ENCODE results near the gene APC2.

The APC2 gene, protein sequence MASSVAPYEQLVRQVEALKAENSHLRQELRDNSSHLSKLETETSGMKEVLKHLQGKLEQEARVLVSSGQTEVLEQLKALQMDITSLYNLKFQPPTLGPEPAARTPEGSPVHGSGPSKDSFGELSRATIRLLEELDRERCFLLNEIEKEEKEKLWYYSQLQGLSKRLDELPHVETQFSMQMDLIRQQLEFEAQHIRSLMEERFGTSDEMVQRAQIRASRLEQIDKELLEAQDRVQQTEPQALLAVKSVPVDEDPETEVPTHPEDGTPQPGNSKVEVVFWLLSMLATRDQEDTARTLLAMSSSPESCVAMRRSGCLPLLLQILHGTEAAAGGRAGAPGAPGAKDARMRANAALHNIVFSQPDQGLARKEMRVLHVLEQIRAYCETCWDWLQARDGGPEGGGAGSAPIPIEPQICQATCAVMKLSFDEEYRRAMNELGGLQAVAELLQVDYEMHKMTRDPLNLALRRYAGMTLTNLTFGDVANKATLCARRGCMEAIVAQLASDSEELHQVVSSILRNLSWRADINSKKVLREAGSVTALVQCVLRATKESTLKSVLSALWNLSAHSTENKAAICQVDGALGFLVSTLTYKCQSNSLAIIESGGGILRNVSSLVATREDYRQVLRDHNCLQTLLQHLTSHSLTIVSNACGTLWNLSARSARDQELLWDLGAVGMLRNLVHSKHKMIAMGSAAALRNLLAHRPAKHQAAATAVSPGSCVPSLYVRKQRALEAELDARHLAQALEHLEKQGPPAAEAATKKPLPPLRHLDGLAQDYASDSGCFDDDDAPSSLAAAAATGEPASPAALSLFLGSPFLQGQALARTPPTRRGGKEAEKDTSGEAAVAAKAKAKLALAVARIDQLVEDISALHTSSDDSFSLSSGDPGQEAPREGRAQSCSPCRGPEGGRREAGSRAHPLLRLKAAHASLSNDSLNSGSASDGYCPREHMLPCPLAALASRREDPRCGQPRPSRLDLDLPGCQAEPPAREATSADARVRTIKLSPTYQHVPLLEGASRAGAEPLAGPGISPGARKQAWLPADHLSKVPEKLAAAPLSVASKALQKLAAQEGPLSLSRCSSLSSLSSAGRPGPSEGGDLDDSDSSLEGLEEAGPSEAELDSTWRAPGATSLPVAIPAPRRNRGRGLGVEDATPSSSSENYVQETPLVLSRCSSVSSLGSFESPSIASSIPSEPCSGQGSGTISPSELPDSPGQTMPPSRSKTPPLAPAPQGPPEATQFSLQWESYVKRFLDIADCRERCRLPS (N-terminal part only)

DNA sequence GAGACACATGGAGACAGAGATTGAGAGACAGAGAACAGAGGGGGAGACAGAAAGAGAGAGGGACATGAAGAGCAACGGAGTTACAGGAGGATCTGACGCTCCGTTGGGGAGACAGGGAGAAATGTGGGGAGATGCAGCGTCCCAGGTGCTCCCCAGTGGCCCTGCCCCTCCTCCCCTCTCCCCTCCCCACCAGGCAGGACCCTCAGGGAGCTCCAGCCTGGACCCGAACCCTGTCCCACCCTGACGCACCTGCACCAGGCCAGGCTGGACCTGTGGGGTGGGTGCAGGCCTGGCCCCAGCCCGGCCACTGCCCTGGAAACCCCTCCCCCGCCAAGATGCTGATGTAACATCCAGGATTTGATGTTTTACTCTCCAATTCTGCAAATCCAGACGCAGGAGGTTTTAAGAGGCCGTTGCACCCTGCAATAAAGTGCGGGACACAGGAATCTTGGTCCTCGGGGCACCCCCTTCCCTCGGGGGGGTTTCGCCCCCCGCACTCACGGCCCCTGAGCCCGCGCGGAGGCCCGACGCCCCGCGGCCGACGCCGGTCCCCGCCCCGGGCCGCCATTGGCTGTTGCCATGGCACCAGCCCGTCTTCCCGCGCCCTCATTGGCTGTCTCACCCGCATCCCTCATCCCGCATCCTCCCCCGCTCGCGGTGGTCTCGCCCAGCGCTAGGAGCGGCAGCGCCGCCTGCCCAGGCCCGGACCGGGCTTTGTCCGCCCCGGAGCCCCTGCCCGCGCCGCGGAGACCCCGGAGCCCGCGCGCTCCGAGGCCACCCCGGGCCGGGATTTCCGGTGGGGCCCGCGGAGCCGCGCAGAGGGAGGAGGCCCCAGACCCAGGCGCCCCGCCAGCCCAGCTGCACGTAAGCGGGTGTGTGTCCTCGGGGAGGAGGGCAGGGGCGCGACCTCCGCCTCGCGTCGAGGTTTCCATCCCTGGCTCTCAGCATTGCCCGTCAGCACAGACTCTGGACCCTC lies at the start of gene APC2:
Gene APC2 (plus strand): TSS at position 655 of the 976 bp plus-strand sequence. CDS start 2,881 bp downstream, outside the sequence.
- no peak for DNase-seq (ENCODE audit: low read depth)

DNA sequence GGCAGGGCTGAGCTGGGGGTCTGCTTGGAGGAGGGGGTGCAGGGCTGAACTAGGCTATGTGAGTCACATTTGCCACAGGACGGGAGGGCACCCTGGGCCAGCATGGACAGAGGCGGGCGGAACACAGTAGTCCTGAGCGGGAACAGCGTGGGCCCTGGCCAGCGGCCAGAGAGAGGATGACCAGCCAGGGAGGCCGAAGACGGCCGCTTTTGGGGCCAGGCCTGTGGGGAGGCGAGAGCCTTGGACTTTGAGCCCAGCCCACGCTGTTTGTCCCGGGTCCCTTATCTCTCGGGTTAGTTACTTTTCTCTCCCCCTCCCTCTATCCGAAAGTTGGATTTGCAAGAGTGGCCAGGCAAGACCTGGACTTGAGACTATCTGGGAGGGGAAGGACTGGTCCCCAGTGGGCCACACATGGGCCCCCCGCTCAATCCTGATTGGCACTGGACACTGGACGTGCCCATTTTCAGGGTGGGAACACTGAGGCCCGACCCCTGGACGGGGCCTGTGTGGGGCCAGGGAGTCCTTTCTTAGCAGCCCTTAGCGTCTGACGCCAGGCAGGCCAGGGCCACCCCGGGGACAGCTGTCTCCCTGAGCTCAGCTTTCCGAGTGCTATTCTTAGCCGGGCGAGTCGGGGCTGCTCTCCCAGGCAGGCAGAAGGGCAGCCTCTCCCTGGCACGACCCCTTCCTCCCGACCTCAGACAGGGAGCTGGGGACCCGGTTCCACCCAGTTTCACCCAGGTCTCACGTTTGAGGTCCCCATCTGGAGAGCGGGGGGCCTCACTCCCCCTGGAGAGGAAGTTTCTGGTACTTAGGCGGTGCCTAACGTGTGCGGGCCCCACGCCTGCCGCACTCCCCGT lies 49.4 kb upstream of the APC2 start:
- DNase-seq (ENCODE audit: low read depth), result no peak

DNA sequence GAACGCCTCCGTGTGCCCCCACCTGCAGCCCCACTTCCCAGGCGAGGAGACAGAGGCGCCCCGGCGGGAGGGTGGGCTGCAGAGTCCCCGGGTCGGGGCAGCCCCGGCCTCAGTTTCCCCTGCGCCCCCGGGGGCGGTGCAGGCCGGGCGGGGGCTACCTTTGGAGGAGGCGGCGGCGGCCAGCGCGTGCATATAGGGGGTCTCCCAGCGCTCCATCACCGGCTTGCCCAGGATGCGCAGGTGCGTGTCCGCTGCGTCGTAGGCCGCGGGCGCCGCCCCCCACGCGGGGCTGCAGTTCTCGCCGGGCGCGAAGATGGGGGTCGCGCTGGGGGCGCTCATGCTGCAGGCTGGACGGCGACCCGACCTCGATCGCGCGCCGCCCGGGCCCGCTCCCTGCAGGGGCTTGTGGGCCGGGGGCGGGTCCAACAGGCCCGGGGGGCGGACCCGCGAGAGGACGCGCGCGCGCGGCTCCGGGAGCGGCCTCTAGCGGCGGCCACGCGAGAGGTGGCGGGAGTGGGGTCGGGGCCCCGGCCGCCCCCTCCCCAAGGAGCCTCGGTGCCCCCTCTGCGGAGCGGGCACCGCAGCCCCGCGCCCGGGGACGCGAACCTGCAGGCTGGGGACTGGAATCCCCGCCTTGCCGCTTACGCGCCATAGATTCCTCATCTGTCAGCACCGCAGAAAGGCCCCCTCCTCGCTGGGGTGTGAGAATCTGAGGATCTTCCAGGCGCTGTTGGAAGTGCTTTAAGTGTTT lies 48.6 kb upstream of the APC2 start, which contains the start of gene GAMT:
Gene GAMT (minus strand): TSS at position 405 of the 751 bp plus-strand sequence. CDS start 66 bp downstream, at position 339.
- no peak for DNase-seq (ENCODE audit: low read depth)

DNA sequence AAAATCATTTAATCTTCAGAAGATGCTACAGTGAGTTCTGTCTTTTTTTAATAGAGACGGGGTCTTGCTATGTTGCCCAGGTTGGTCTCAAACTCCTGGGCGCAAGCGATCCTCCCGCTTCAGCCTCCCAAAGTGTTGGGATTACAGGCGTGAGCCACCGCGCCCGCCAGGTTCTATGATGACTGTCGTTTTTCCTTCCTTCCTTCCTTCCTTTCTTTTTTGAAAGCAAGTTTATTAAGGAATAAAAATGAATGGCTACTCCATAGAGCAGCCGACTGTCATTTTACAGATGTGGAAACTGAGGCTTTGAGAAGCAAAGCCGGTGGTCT lies 48.1 kb upstream of the APC2 start:
- DNase-seq (ENCODE audit: low read depth), result no peak

DNA sequence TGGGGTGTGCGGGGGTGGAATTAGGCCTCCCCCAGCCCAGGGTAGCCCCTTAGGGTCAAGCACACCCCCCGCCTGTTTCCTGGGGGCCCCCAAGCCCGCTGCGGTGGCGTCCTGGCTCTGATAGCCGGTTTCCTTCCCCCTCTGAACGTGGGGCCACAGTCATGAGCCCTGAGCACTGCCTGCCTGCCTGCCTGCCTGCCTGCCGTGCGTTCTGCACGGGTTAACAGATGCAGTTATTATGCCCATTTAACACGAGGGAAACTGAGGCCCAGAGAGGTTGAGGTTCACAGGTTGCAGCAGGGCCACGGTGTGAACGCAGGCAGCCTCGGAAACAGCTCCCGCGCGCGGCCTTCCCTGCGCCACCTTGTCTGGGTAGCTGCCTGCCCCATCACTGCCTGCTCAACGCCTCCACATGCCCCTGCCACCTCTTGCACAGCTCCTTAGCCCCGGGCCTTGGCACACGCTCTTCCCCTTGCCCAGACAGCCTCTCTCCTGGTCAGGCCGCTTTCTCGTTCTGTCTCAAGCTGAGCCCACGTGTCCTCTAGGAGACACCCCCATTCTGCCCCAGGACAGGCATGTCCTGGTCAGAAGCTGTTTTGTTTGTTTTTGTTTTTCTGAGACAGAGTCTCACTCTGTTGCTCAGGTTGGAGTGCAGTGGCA lies 47.4 kb upstream of the APC2 start:
- no peak for DNase-seq (ENCODE audit: low read depth)

DNA sequence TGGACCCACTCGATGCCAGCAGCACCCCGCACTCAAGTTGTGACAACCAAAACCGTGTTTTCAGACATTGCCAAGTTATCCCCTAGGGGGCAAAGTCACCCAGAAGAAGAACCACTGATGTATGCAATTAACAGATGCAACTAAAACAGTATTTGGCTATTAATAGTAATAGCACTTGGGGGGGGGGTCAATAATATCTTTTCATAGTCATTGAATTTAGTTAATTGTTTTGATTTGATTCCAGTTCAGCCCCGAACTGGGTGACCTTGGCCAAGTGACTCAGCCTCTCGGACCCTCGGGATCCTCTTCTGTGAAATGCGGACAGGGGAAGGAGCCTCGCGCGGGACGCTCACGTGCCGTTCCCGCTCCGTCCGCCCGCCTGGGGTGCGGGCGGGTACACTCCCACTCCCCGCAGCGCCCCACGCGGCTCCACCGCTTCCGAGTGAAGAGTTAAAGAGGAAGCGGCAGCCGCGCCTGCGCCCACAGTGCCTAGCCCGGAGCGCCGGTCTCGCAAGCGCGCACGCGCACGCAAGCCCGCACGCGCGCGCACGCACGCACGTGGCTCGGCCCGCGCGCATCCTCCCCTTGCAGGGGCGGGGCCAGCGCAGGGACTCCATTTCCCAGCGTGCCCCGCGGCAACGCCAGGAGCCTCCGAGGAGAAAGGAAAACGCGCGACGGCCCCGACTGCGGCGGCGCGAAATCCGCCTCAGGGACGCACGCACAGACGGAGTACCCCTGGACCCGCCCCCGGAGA lies 43.0 kb upstream of the APC2 start:
- peak; percentile 95 for DNase-seq (ENCODE audit: low read depth)

DNA sequence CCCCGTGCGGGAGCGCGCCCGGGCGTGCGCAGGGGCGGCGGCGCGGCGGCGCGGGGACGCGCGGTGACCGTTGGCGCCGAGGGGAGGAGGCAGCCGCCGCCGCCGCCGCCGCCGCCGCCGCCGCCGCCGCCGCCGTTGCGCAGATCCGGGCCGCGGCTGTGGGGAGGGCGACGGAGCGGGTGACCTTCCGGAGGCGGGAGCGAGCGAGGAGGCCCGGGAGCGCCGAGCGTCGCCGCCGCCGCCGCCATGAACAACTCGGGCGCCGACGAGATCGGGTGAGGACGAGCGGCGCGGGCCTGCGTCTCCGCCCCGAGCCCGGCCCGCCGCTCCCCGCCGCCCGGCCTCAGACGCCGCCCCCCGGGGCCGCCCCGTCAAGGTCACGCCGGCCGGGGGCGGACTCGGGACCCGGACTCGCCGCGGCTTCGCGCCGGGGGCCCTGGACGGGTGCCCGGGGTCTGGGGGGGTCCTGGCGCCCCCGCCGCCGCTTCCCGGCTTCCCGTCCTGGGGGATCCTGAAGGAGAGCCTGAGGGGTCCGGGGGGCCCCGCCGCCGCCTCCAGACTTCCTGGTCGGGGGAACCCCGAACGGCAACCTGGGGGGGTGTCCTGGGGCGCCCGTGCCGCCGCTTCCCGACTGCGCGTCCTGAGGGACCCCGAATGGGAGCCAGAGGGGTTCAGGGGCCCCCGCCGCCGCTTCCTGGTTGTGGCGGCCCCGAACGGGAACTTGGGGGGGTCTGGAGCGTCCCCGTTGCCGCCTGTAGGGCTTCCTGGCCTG lies 42.2 kb upstream of the APC2 start, which contains the start of gene DAZAP1:
Gene DAZAP1 (plus strand): TSS at position 59 of the 772 bp plus-strand sequence. CDS start 188 bp downstream, at position 247.
- no peak for DNase-seq (ENCODE audit: low read depth)

DNA sequence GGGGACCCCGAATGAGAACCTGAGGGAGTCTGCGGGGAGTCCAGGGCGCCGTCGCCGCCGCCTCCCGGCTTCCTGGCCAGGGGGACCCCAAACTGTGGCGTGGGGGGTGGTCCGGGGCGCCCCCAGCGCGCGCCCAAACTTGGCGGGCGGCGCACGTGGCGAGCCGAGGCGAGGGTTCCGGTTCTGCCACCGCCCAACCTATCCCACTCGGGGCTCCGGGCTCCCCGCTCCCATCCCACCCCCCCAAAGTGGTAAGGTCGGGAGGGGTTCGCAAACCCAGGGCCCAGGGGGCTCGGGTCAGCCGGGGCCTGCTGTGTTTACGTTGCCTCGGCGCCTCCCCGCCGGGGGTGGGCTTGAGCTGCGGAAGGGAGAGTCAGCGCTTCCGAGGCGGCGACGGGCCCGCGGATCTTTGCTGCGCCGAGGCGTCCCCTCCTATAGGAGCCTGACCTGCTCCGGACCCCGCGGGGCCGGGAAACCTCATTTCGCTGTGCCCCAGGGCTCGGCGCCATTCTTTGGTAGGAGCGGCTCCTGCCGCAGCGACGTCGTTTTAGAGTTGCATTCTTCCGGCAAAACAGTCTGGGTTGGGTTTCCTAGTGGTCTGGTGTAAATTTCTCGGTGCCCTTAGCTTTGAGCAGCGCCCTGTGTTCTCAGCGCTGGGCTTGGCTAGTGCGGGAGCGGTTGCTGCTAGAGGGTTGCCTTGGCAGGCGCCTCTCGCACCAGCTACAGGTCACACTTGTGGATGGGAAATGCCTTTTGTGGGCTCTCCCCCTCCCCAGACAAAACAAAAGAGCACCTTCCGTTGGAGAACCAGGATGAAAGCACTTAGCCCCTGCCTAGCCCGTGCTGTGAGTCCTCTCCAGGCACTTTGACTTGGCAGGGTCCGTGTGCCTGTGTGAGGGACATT lies 41.4 kb upstream of the APC2 start:
- DNase-seq (ENCODE audit: low read depth), result no peak

DNA sequence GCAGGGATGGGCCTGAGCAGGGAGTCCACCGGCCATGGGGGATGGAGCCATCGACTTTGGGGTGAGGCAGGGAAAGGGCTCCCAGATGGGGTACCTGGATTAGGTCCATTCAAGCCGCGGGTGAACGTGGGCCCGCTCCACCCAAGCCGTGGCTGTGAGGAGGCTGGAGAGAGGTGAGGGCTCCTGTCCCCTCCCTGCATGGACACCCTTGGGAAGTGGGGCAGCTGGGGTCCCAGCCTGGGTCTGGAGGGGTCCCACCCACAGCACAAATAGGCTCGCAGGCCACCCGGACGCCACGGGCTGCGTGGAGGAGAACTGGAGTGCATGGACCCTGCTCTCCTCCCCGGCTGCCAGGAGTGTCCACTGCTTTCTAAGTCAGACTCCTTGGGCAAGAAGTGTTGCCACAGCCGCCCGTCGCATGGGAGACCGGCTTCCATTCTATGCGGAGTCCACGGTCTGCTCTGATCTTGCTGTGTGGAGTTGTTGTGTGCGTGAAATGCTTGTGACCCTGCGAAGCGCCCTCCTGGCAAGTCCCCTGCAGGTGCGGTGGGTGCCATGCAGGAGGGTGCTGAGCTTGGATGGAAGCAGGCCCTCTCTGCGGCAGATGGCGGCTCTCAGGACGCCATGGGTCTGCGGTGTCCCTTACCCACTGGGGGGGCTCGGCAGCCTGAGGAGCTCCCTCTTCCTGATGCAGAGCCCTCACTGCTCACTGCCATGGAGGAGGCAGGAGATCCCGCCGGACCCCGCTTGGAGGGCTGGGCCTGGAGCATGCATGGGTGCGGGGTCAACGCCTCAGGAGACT lies 40.5 kb upstream of the APC2 start:
- no peak for DNase-seq (ENCODE audit: low read depth)

DNA sequence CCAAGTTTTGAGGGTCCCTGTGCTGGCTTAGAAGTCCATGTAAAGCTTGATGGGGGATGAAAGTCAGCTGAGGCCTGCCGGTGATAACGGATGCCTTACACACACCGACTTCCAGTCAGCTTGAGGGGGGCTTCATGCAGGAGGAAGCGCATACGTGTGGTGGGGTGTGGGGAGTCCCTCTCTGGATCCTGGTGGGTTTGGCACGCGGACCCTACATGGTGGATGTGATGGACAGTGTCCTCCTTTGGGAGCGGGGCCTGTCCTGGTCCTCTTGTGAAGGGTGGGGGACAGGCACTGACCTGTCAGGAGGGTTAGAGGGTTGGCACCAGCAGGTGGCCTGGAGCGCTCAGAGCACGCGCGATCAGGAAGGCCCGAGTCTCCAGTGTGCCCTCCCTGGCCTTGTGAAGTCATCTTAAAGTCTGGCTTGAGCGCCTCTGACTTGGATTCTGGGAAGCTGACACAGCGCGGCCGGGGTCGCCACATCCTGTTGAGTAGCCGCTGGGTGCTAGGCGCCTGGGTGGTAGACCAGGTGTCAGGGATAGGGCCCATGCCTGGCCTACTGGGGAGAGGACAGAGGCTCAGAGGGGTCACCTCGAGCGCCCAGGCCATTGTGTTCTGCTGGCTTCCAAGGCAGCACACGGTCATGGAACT lies 39.7 kb upstream of the APC2 start:
- no peak for DNase-seq (ENCODE audit: low read depth)

DNA sequence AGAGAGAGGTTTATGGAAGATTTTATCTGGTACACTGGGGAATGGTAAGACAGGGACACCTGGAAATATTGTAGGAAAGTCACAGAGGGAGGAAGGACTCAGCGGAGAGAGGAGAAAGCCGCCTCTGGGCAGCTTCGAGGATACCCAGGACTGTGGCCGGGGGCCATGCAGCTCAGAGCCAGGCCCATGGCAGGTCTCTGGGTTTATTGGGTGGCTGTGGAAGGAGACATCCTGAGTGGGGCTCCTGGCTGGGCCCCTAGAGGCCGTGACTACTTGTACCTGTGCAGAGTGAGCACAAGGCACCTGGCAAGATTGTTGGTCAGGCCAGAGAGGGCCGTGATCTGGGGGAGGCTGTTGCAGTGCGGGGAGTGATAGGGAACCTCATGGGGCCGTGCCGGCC lies 39.1 kb upstream of the APC2 start:
- no peak for DNase-seq (ENCODE audit: low read depth)

DNA sequence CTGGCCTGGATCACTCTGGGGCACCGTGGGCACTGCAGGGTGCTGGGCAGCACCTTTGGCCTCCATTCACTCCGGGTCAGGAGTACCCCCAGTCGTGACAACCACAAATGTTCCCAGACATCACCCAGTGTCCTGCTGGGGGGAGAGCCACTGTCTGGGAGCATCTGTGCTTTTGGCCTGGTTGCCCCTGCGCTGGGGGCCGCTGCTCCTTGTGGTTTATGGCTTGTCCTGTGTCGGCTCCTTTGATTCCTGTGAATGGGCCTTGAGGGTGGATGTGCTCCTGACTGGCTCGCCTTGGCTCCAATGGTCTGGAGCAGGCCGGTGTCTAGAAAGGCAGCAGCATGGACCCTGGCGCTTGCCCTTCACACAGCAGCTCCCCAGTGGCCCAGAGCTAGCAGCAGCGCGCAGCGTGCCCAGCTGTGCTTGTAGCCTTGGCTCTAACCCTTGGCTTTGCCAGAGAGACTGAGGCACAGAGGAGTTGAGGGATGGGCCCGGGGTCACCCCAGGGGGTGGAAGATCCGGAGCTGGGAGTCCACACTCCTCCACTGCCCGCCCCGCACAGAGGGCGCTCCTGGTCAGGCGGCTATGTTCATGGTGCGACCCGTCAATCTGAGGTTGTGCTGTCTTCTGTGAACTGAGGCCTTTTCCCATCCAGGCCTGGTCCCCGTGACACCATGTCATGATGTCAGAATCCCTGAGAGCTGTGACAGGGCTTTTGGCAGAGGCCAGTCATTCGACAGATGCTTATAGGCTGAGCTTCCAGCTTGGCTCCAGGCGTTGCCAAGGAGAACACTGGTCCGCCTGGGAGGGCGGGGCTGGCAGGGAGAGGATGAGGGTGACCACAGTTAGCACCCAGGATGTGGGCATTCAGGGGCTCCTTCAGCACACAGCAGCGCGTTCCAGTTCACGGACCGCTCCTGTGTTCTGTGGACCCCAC lies 38.4 kb upstream of the APC2 start:
- no peak for DNase-seq (ENCODE audit: low read depth)

DNA sequence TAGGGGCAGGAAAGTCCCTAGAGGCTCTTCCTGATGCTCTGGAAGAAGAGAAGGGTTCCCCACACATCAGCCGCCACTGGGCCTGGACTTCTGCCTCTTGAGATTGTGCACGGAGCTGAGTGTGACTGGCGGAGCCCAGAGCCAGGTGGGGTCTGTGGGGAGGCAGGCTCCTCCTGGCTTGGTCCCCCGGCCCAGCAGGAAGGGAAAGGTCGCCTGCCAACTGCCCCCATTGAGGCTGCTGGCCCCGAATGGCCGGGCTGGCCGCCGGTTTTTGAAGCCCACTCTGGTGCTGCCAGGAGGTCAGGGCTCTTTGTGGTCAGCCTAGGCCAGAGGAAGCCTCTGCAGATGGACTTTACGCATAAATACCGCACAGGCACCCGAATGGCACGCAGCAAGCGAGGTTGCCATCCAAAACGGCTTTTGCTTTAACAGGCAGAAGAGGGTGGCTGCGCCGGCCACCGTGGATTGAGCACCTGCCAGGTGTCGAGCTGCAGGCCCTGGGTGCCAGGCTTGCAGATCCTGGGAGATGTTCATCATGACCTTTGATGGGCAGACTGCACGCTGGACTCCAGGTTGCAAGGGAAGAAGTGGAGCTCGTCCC lies 37.5 kb upstream of the APC2 start:
- no peak for DNase-seq (ENCODE audit: low read depth)
